T47D (cell line): ENCODE data around the gene DPYSL5.
"Not testable (repeated sequence)": the region's sequence is repeated elsewhere in the genome, so short reads cannot be mapped to it uniquely, and the experiment has no call there.

Experiments
- DNase-seq, 2 experiments: peaks; one replicate each; pipeline versions ENCODE4 v3.0.0 to v3.0.0-alpha.2; 2011 to 2012; ENCODE audit warnings: low read depth in 1 of 2, low spot score in 1 of 2
- JUND ChIP-seq: IDR thresholded peaks from 2 replicates; pipeline ENCODE4 v1.6.1; 2012; ENCODE audit warnings: low read depth
- in situ Hi-C: cut with HindIII; loops from 2 replicates; pipeline ENCODE4 v1.10.0; 2016; ENCODE audit warnings: low sequenced_read_pairs, low pct_unique_long_range_greater_than_20kb

DPYSL5 gene, protein sequence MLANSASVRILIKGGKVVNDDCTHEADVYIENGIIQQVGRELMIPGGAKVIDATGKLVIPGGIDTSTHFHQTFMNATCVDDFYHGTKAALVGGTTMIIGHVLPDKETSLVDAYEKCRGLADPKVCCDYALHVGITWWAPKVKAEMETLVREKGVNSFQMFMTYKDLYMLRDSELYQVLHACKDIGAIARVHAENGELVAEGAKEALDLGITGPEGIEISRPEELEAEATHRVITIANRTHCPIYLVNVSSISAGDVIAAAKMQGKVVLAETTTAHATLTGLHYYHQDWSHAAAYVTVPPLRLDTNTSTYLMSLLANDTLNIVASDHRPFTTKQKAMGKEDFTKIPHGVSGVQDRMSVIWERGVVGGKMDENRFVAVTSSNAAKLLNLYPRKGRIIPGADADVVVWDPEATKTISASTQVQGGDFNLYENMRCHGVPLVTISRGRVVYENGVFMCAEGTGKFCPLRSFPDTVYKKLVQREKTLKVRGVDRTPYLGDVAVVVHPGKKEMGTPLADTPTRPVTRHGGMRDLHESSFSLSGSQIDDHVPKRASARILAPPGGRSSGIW

DNA sequence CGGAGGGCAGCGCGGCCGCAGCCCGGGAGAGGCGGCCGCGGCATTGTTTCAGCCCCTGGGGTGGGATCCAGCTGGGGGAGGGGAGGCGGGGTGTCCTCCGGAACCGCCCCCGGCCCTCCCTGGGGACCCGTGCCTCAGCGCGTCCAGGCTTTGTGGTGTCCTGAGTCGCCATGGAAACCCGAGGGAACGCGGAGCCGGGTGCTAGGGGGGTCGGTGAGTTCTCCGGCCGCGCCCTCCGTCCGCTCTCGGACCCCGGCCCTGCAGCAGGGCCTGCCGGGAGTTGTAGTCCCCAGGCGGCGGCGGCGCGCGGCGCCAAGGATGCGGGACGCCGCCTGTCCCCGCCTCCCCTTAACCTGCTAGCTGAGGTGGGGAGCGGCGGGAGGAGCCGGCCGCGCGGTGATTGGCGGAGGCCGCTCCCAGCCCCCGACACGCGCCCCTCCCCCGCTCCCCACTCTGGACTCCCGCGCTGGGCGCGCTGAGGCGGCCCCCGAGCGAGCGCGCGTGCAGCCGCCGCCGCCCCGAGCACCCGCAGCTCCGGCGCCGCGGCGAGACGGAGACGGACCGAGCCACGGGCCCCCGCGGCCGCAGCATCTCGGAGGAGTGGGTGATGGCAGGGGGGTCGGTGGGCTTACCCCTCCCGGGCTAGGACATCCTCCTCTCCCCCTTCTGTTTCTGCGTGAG is at the start of gene DPYSL5:
Gene DPYSL5, plus strand, starts transcription at position 478 of the 681 bp plus-strand sequence. CDS start 50,368 bp downstream, outside the sequence.
- in situ Hi-C loops: no loop called here
- TF ChIP-seq JUND: no peak
- no peak for DNase-seq

DNA sequence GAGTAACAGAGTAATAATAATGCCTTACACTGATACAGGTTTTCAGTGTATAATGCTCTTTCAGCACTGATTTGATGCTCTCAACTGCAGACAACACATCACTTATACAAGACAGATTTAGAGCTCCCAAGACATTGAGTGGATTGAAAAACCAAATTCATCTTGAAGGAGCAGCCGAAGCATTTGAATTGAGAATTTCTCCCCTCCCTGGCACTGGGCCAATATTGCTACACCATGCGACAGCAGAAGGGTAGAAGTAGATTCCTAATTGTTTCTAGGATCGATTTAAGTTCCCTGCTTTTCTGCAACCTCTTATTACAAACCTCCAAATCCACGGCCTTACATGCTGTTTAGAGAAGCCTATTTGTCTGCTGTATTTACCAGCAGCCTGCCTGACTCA is 46.6 kb upstream of the DPYSL5 start:
- in situ Hi-C loops: no loop called here
- no peak for TF ChIP-seq JUND
- no peak for DNase-seq

- no peak for DNase-seq
- TF ChIP-seq JUND: no peak
- in situ Hi-C loops: no loop called here
Measured at GRCh38 chr2:26801796-26802195, 46.1 kb upstream of the DPYSL5 start.

- DNase-seq: no peak
- no peak for TF ChIP-seq JUND
- in situ Hi-C loops: no loop called here
Measured at GRCh38 chr2:26805241-26805676, 42.7 kb upstream of the DPYSL5 start.

- in situ Hi-C loops: no loop called here
- no peak for TF ChIP-seq JUND
- DNase-seq: no peak
Measured at GRCh38 chr2:26807788-26808460, 40.0 kb upstream of the DPYSL5 start.

DNA sequence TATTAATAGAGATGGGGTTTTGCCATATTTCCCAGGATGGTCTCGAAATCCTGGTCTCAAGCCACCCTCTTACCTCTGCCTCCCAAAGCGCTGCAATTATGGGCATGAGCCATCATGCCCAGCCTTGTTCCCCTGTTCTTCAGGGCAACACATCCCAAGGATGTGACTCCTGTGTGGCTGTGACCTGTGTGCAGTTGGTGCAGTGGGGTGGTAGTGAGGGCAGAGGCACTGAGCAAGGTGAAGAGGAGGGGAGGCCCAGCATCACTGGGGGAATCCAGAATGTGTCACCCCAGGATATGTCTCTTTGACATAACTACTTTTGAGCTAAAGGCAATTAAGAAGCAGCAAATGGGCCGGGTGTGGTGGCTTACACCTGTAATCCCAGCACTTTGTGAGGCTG is 38.7 kb upstream of the DPYSL5 start:
- DNase-seq: no peak
- TF ChIP-seq JUND: no peak
- in situ Hi-C loops: no loop called here

GRCh38 chr2:26809876-26810577 is 37.9 kb upstream of the DPYSL5 start:
- in situ Hi-C loops: no loop called here
- no peak for DNase-seq
- no peak for TF ChIP-seq JUND

DNA sequence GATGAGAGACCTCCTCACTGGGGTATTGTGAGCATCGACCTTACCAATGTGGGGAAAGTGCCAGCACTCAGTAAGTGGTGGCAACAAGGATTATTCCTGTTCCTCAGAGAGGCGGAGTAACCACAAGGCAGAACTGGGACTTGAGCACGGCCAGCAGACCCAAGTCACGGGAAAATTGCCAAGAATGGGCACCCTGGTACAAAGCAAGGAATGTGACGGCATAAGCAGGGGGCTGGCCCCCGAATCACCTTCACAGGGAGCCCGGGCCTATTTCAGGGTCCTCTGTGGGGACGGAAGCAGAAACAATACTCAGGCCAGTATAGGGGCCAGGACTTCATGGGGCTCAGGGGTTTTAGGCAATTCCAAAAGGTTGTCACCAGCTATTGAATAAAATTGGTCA is 36.7 kb upstream of the DPYSL5 start:
- in situ Hi-C loops: no loop called here
- no peak for DNase-seq
- no peak for TF ChIP-seq JUND

DNA sequence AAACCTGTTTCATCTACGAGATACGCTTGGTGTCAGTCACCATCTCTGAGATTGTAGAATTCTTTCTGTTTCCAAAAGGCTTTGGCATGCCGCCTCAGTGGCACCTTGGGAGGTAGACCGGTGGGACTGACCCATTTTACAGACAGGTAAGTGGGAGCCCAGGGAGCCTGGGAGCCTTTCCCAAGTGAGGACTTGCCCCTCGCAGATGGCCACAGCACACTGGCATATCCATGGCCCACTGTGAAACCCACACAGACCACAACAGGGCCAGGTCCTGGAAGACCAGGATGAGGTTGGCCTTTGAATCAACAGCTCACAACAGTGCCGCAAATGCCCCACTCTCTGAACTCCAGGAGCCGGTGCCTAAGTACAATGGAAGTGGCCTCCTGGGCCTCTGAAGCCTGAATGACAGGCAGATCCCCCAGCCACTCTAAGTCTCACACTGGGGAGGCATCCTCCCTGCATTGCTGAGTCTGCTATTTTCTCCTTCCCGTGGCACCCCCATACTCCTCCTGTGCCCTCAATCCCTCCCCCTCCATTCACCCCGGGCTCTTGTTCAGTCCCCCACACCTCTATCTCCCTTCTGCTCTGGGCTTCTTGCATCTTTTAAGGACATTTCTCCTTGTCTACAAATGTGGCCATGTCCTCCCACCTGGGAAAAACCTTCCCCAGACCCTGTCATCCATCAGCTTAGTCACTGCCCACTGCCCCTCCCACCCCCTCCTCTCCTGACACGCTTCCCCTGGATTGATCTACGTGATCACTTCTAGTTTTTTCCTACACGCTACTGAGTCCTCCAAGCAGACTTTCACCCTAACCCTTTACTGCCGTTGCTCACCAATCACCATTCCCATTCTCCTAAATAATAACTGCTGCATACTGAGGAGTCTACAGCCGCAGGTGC is 35.9 kb upstream of the DPYSL5 start:
- no peak for DNase-seq
- TF ChIP-seq JUND: no peak
- in situ Hi-C loops: no loop called here

DNA sequence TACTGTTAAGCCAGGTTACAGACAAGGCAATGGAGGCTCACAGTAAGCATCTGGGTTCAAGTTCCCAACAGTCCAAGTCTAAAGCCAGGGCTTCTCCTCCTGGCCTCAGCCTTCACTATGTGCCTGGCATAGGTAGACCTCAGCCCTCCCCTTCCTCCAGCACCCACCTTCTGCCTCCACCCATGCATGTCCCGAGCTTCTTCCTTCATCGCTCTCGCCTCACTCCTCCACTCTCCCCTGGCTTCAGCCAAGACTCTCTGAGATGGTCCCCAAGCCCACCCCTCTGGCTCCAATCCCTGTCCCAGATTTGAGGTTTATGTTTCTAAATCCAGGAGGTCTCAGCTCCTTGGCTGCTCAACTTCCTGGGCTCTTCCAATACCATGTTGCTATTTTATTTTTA is 35.2 kb upstream of the DPYSL5 start:
- DNase-seq: no peak
- TF ChIP-seq JUND: no peak
- in situ Hi-C loops: no loop called here

GRCh38 chr2:26814072-26814765 is 33.7 kb upstream of the DPYSL5 start:
- DNase-seq, in situ Hi-C loops: not testable (repeated sequence)
